HG02884 (cell line): Measurements from ENCODE around the gene RALGAPA2.

Experiments used
- ATAC-seq: cut with Tn5 transposase; IDR thresholded peaks from one replicate; pipeline ENCODE4 v1.9.1; 2021; ENCODE audit warnings: mild to moderate bottlenecking, moderate library complexity; ENCODE audit not compliant: unreplicated experiment

The RALGAPA2 gene

GRCh38 chr20:20414640-20415220, 297.7 kb downstream of the RALGAPA2 start:
- no peak for ATAC-seq

- no peak for ATAC-seq
These were observed 298.6 kb downstream of the RALGAPA2 start for GRCh38 chr20:20413810-20414281.

GRCh38 chr20:20412750-20413149, 299.7 kb downstream of the RALGAPA2 start:
- ATAC-seq: no peak

- ATAC-seq: no peak
These were observed 300.6 kb downstream of the RALGAPA2 start for GRCh38 chr20:20411836-20412235.

- no peak for ATAC-seq
These were observed 301.0 kb downstream of the RALGAPA2 start for GRCh38 chr20:20411402-20411801.

- ATAC-seq: no peak
These were observed 301.8 kb downstream of the RALGAPA2 start for GRCh38 chr20:20410678-20411077.

GRCh38 chr20:20409331-20409730, 303.1 kb downstream of the RALGAPA2 start:
- no peak for ATAC-seq

GRCh38 chr20:20407891-20408805, 304.3 kb downstream of the RALGAPA2 start:
- no peak for ATAC-seq

- ATAC-seq: no peak
These were observed 306.1 kb downstream of the RALGAPA2 start for GRCh38 chr20:20406306-20406705.

GRCh38 chr20:20405623-20406022, 306.8 kb downstream of the RALGAPA2 start:
- no peak for ATAC-seq

GRCh38 chr20:20404633-20405032, 307.8 kb downstream of the RALGAPA2 start:
- ATAC-seq: no peak

- no peak for ATAC-seq
These were observed 310.5 kb downstream of the RALGAPA2 start for GRCh38 chr20:20401991-20402390.

- no peak for ATAC-seq
These were observed 312.6 kb downstream of the RALGAPA2 start for GRCh38 chr20:20399531-20400500.

- no peak for ATAC-seq
These were observed 314.3 kb downstream of the RALGAPA2 start for GRCh38 chr20:20398123-20398522.

GRCh38 chr20:20396794-20397193, 315.6 kb downstream of the RALGAPA2 start:
- no peak for ATAC-seq

GRCh38 chr20:20395903-20396568, 316.4 kb downstream of the RALGAPA2 start:
- ATAC-seq: no peak

- ATAC-seq: no peak
These were observed 317.4 kb downstream of the RALGAPA2 start for GRCh38 chr20:20395087-20395486.

GRCh38 chr20:20393207-20394120, 319.0 kb downstream of the RALGAPA2 start:
- no peak for ATAC-seq

GRCh38 chr20:20391766-20392165, 320.7 kb downstream of the RALGAPA2 start:
- no peak for ATAC-seq
